Transverse colon (tissue), 4 donors: ENCODE data around the gene MAU2.

Experiments
- EP300 ChIP-seq: sonication (generic); formaldehyde crosslinking; IDR thresholded peaks from one replicate; pipeline ENCODE4 v1.6.1; 2017; ENCODE audit warnings: antibody characterized with exemption, low read depth
- POLR2A ChIP-seq: fragments of 450-650 bp; IDR thresholded peaks from one replicate; pipeline ENCODE4 v1.6.1; 2016; ENCODE audit warnings: antibody characterized with exemption, mild to moderate bottlenecking, moderate library complexity
- POLR2AphosphoS5 ChIP-seq, 3 donors: sonication (generic); formaldehyde crosslinking; IDR thresholded peaks; one replicate each; pipeline ENCODE4 v1.6.1; 2016; ENCODE audit warnings: antibody characterized with exemption in 3 of 3
- TF ChIP-seq, protein P1 (sequence below), 5 experiments: fragments of 200-600 bp in 3 of 5; fragments of 450-650 bp in 2 of 5; sonication (generic) in 3 of 5; IDR thresholded peaks; 1 replicate in 2 of 5; 2 replicates in 3 of 5; pipeline ENCODE4 v1.5.1; 2016 to 2017; ENCODE audit warnings: antibody characterized with exemption in 5 of 5, inconsistent platforms in 3 of 5, mild to moderate bottlenecking in 2 of 5, moderate library complexity in 1 of 5

- TF ChIP-seq EP300 (no peak), POLR2A (no peak), POLR2AphosphoS5 (IDR thresholded peaks at IDR 0.05) (no peak)
- TF ChIP-seq, protein P1, sequence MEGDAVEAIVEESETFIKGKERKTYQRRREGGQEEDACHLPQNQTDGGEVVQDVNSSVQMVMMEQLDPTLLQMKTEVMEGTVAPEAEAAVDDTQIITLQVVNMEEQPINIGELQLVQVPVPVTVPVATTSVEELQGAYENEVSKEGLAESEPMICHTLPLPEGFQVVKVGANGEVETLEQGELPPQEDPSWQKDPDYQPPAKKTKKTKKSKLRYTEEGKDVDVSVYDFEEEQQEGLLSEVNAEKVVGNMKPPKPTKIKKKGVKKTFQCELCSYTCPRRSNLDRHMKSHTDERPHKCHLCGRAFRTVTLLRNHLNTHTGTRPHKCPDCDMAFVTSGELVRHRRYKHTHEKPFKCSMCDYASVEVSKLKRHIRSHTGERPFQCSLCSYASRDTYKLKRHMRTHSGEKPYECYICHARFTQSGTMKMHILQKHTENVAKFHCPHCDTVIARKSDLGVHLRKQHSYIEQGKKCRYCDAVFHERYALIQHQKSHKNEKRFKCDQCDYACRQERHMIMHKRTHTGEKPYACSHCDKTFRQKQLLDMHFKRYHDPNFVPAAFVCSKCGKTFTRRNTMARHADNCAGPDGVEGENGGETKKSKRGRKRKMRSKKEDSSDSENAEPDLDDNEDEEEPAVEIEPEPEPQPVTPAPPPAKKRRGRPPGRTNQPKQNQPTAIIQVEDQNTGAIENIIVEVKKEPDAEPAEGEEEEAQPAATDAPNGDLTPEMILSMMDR (IDR thresholded peaks at IDR 0.05) = no peak
These were observed 61.5 kb downstream of the MAU2 start for GRCh38 chr19:19382118-19382517.
